ENCODE measurements around the gene MEPCE. TPM values are rescaled to one million over a fixed set of nuclear protein-coding genes. Genes with fewer than 3 reads are reported as not detected.

MEPCE gene
- total and polyA plus RNA-seq, 4 donors, result 18.5 to 41.8 (median 39.0) TPM

DNA sequence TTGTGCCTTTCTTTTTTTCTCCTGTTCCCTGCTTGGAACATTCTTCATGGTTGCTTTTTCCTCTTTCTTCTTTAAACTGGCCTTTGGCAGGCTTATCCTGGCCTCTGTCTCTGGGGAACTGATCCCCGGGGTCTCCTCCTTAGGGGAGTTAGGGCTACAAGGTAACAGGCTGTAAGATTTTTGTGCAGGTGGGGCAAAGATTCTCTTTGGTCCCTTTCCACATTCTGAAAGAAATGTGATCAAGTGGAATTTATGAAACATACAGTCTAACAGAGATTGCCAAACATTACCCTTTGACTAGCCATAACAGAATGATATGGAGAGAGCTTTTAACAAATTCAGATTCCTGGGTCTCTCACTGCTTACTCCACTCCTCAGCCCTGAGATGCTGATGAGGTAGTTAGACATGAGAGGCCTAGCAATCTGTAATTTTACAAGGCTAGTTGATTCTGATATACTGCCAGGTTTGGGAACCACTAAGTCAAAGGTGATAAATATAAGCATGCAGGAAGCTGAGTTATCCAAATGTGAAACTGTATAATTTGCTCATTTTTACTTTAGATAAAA is 9.9 kb upstream of the MEPCE start:
- whole genome bisulfite sequencing (ENCODE audit: insufficient coverage), result no CpG with 5 or more reads among the region's 1 CpG
- no peaks in the 10 kb centered on the region for H3K9me3 ChIP-seq (ENCODE audit: control insufficient read depth, insufficient read depth, low read length)
- no peak overlapping the region for H3K27ac ChIP-seq (ENCODE audit: low read depth, low read length)
- no peak overlapping the region for H3K4me3 ChIP-seq (ENCODE audit: low read depth, low read length)
- H3K4me1 ChIP-seq (ENCODE audit: control insufficient read depth, insufficient read depth, low read length), result no peaks in the 10 kb centered on the region
- H3K36me3 ChIP-seq (ENCODE audit: control insufficient read depth, insufficient read depth, low read length), result no peaks in the 10 kb centered on the region
- DNase-seq (ENCODE audit: low read depth in 4 of 6, low spot score in 6 of 6), result no peak
- H3K27me3 ChIP-seq (ENCODE audit: control insufficient read depth, insufficient read depth, low read length), result no peaks in the 10 kb centered on the region

DNA sequence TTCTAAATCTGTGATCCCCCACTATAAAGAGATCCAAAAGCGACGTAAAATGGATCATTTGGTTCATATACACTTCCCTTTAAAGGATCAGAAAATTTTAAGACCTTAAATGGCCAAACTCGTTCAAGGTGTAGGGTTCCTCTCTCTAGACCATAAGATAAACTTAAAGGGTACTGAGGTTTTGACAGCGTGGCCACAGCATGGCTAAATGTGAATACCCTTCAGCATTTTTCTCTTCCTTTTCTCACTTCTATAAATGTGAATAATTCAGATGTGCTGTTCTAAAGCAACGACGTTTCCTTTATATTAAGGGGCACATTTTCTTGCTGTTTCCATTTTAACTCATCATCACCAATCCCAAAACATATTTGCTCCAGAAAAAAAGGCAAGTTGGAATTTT is 6.3 kb upstream of the MEPCE start:
- Histone ChIP-seq H3K27me3 (ENCODE audit: control insufficient read depth, insufficient read depth, low read length) (no peaks in the 10 kb centered on the region), H3K4me1 (ENCODE audit: control insufficient read depth, insufficient read depth, low read length) (peaks cover 8% of the 10 kb centered on the region), H3K9me3 (ENCODE audit: control insufficient read depth, insufficient read depth, low read length) (no peaks in the 10 kb centered on the region), H3K27ac (ENCODE audit: low read depth, low read length) (no peak overlapping the region), H3K4me3 (ENCODE audit: low read depth, low read length) (no peak overlapping the region), H3K36me3 (ENCODE audit: control insufficient read depth, insufficient read depth, low read length) (no peaks in the 10 kb centered on the region)
- no CpG with 5 or more reads among the region's 6 CpGs for WGBS (ENCODE audit: insufficient coverage)
- no peak for DNase-seq (ENCODE audit: low read depth in 4 of 6, low spot score in 6 of 6)

DNA sequence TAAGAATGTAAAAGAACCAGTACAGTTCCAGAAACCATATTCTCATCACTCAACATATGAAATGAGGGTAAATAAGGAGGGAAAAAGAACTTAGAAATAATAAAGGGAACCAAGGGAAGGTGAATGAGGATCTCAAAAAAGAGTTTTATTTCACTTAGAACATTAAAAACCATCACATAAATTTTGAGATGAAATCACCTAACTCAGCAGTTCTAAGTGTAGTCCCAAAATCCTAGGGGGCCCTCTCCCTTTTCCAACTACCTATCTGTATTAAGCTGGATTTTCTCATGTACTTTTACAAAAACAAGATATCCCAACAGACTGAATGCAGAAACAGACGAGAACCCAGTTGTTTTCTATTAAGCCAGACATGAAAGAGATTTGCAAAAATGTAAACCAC is 4.3 kb upstream of the MEPCE start:
- H3K27me3 ChIP-seq (ENCODE audit: control insufficient read depth, insufficient read depth, low read length), result no peaks in the 10 kb centered on the region
- no CpG with 5 or more reads among the region's 1 CpG for WGBS (ENCODE audit: insufficient coverage)
- DNase-seq (ENCODE audit: low read depth in 4 of 6, low spot score in 6 of 6), result no peak
- no peaks in the 10 kb centered on the region for H3K36me3 ChIP-seq (ENCODE audit: control insufficient read depth, insufficient read depth, low read length)
- H3K4me3 ChIP-seq (ENCODE audit: low read depth, low read length), result no peak overlapping the region
- H3K9me3 ChIP-seq (ENCODE audit: control insufficient read depth, insufficient read depth, low read length), result no peaks in the 10 kb centered on the region
- H3K27ac ChIP-seq (ENCODE audit: low read depth, low read length), result no peak overlapping the region
- H3K4me1 ChIP-seq (ENCODE audit: control insufficient read depth, insufficient read depth, low read length), result peaks cover 11% of the 10 kb centered on the region

DNA sequence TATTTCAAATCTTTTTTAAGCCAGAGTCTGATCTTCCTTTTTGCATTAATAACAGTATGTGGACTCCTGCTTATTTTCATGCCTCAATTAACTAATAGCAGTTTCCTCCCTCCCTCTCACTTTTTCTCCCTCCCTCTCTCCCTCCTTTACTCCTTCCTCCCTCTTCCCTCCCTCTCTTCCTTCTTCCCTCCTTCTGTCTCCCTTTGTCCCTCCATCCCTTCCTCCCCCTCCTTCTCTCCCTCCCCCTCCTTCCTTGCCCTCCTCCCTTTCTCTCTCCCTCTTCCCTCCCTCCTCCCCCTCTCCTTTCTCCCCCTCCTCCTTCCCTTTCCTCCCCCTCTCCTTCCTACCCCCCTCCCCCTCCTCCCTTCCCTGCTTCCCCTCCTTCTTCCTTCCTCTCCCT is 3.1 kb upstream of the MEPCE start:
- no peak overlapping the region for H3K4me3 ChIP-seq (ENCODE audit: low read depth, low read length)
- H3K4me1 ChIP-seq (ENCODE audit: control insufficient read depth, insufficient read depth, low read length), result peaks cover 23% of the 10 kb centered on the region
- DNase-seq (ENCODE audit: low read depth in 4 of 6, low spot score in 6 of 6), result no peak
- no peak overlapping the region for H3K27ac ChIP-seq (ENCODE audit: low read depth, low read length)
- H3K36me3 ChIP-seq (ENCODE audit: control insufficient read depth, insufficient read depth, low read length), result peaks cover 9% of the 10 kb centered on the region
- no peaks in the 10 kb centered on the region for H3K27me3 ChIP-seq (ENCODE audit: control insufficient read depth, insufficient read depth, low read length)
- H3K9me3 ChIP-seq (ENCODE audit: control insufficient read depth, insufficient read depth, low read length), result no peaks in the 10 kb centered on the region

DNA sequence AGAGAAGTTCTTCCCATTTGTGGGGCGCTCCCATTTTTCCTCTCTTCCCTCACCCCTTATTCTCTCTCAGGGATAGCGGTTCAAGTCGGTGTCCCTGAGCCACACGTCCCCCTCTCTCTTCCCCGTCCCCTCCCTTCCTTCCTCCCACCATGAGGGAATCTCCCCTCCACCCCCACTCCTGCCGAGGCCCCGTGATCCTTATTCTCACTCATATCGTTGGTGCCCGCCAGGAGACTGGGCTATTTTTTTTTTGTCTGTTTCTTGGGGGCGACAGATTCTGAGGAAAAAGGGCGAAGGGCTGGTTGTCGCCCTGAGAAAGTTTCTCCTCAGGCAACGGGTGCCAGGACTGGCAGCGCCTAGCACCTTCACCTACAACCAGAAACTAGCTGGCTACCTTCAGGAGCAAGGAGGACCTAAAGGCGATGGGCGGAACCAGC is 1.9 kb upstream of the MEPCE start:
- 38% methylated on average over 12 of the region's 16 CpGs for whole genome bisulfite sequencing (ENCODE audit: insufficient coverage)
- peaks cover 36% of the 10 kb centered on the region for H3K4me1 ChIP-seq (ENCODE audit: control insufficient read depth, insufficient read depth, low read length)
- peak overlapping the region; percentile 87 for H3K4me3 ChIP-seq (ENCODE audit: low read depth, low read length)
- H3K9me3 ChIP-seq (ENCODE audit: control insufficient read depth, insufficient read depth, low read length), result no peaks in the 10 kb centered on the region
- DNase-seq (ENCODE audit: low read depth in 4 of 6, low spot score in 6 of 6), result no peak
- H3K36me3 ChIP-seq (ENCODE audit: control insufficient read depth, insufficient read depth, low read length), result peaks cover 14% of the 10 kb centered on the region
- peak overlapping the region; percentile 100 for H3K27ac ChIP-seq (ENCODE audit: low read depth, low read length)
- no peaks in the 10 kb centered on the region for H3K27me3 ChIP-seq (ENCODE audit: control insufficient read depth, insufficient read depth, low read length)

DNA sequence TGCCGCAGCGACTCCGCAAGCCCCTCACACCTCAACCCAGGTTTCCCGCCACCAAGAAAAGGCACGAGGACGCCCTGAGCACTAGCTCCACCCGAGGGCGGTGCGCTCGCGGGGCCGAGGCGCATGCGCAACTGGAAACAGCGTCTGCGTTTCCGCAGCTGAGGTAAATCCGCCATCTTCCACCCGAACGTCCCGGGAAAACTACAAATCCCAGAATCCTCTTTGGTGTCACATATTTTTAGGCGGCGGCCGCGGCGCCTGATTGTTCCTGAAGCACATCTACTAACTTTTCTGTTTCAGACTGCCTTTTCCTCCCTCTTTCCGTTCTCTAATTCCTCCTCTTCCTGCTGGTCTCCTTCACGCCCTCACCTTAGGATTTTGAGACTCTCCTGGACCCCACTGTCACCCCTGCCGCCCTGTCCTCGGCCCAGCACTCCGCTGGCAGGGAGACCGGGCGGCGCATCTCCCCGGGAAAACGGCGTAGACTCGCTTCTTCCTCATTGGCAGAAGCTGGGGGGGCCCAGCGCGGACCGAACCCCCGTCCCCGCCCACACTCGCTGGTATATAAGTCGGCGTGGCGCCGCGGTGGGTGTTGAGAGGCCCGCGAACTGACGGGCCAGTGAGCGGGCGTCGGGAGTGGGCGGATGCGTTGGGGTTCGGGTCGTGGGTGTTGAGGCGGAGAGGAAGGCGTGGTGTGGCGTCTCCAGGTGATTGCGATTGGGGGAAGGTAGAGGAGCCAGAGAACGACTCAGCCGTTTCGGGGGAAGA is 1.2 kb upstream of the MEPCE start, which contains the start of gene ZCWPW1:
Gene ZCWPW1, minus strand, starts transcription at position 505 of the 768 bp plus-strand sequence. CDS start 8,054 bp downstream, outside the sequence.
- under 1% methylated on average over 64 of the region's 66 CpGs for WGBS (ENCODE audit: insufficient coverage)
- peak within 1 kb of the TSS; percentile 87 for H3K4me3 ChIP-seq (ENCODE audit: low read depth, low read length)
- peaks cover 41% of the 10 kb centered on the region for H3K4me1 ChIP-seq (ENCODE audit: control insufficient read depth, insufficient read depth, low read length)
- H3K9me3 ChIP-seq (ENCODE audit: control insufficient read depth, insufficient read depth, low read length), result no peaks in the 10 kb centered on the region
- no peaks in the 10 kb centered on the region for H3K27me3 ChIP-seq (ENCODE audit: control insufficient read depth, insufficient read depth, low read length)
- peak within 1 kb of the TSS; percentile 100 for H3K27ac ChIP-seq (ENCODE audit: low read depth, low read length)
- H3K36me3 ChIP-seq (ENCODE audit: control insufficient read depth, insufficient read depth, low read length), result peaks cover 20% of the 10 kb centered on the region
- DNase-seq (ENCODE audit: low read depth in 4 of 6, low spot score in 6 of 6), result peak; percentile 94 to 99 (median 96)

DNA sequence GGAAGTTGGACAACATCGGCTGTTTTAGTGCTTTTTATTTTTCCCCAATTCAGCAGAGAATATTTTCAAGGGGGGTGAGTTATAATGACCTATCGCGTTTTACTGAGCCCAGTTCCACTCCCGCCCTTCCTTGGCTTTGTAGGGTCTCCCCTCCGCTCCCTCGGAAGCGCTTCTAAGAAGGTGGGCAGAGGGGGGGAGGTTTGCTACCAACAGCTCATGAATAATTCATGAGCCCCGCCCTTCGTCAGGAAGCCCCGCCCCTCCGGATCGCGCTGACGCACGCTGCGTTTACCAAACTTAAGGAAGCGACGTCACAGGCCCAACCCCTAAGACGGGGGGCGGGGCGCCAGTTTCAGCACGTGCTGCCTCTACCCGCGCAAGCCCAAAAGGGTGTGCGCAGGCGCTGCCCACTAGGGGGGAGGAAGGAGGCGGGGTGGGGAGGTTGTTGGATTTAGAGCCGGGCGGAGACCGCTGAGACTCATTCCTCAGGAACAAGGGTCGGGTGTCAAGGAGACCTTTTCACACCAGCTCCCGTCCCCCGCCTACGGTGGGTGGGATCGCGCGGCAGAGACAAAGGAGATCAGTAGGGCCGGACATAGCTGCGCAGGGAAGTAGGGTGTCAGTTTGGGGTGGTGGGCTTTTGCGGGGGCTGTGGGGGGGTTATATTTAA is 529 bp upstream of the MEPCE start:
- peaks cover 41% of the 10 kb centered on the region for H3K4me1 ChIP-seq (ENCODE audit: control insufficient read depth, insufficient read depth, low read length)
- under 1% methylated on average over 23 of the region's 40 CpGs for WGBS (ENCODE audit: insufficient coverage)
- peak overlapping the region; percentile 87 for H3K4me3 ChIP-seq (ENCODE audit: low read depth, low read length)
- H3K27ac ChIP-seq (ENCODE audit: low read depth, low read length), result peak overlapping the region; percentile 100
- H3K36me3 ChIP-seq (ENCODE audit: control insufficient read depth, insufficient read depth, low read length), result peaks cover 27% of the 10 kb centered on the region
- H3K9me3 ChIP-seq (ENCODE audit: control insufficient read depth, insufficient read depth, low read length), result no peaks in the 10 kb centered on the region
- no peaks in the 10 kb centered on the region for H3K27me3 ChIP-seq (ENCODE audit: control insufficient read depth, insufficient read depth, low read length)
- DNase-seq (ENCODE audit: low read depth in 4 of 6, low spot score in 6 of 6), result peak; percentile 98 to 100 (median 100)

DNA sequence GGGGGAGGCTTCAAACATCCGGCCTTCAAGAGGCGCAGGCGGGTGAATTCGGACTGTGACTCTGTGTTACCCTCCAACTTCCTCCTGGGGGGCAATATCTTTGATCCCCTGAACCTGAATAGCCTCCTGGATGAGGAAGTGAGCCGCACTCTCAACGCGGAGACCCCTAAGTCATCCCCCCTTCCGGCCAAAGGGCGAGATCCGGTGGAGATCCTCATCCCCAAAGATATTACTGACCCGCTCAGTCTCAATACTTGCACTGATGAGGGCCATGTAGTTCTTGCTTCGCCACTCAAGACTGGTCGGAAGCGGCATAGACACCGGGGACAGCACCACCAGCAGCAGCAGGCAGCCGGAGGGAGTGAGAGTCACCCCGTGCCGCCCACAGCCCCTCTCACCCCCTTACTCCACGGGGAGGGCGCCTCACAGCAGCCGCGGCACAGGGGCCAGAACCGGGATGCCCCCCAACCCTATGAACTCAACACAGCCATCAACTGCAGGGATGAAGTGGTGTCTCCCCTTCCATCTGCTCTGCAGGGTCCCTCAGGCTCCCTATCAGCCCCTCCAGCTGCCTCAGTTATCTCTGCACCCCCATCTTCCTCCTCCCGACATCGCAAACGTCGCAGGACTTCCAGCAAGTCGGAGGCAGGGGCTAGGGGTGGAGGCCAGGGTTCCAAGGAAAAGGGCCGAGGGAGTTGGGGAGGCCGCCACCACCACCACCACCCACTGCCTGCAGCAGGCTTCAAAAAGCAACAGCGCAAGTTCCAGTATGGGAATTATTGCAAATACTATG is 1.1 kb downstream of the MEPCE start:
- Histone ChIP-seq H3K9me3 (ENCODE audit: control insufficient read depth, insufficient read depth, low read length) (no peaks in the 10 kb centered on the region), H3K36me3 (ENCODE audit: control insufficient read depth, insufficient read depth, low read length) (peaks cover 43% of the 10 kb centered on the region), H3K4me3 (ENCODE audit: low read depth, low read length) (peak overlapping the region; percentile 87), H3K27ac (ENCODE audit: low read depth, low read length) (peak overlapping the region; percentile 100), H3K27me3 (ENCODE audit: control insufficient read depth, insufficient read depth, low read length) (no peaks in the 10 kb centered on the region), H3K4me1 (ENCODE audit: control insufficient read depth, insufficient read depth, low read length) (peaks cover 53% of the 10 kb centered on the region)
- no peak for DNase-seq (ENCODE audit: low read depth in 4 of 6, low spot score in 6 of 6)
- WGBS (ENCODE audit: insufficient coverage), result 16% methylated on average over 24 of the region's 31 CpGs

DNA sequence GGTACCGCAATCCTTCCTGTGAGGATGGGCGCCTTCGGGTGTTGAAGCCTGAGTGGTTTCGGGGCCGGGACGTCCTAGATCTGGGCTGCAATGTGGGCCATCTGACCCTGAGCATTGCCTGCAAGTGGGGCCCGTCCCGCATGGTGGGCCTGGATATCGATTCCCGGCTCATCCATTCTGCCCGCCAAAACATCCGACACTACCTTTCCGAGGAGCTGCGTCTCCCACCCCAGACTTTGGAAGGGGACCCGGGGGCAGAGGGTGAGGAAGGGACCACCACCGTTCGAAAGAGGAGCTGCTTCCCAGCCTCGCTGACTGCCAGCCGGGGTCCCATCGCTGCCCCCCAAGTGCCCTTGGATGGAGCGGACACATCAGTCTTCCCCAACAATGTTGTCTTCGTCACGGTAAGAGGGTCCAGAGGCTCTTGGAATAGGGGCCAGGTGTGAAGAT is 1.7 kb downstream of the MEPCE start:
- Histone ChIP-seq H3K36me3 (ENCODE audit: control insufficient read depth, insufficient read depth, low read length) (peaks cover 45% of the 10 kb centered on the region), H3K27ac (ENCODE audit: low read depth, low read length) (no peak overlapping the region), H3K4me1 (ENCODE audit: control insufficient read depth, insufficient read depth, low read length) (peaks cover 53% of the 10 kb centered on the region), H3K4me3 (ENCODE audit: low read depth, low read length) (no peak overlapping the region), H3K27me3 (ENCODE audit: control insufficient read depth, insufficient read depth, low read length) (no peaks in the 10 kb centered on the region), H3K9me3 (ENCODE audit: control insufficient read depth, insufficient read depth, low read length) (no peaks in the 10 kb centered on the region)
- no peak for DNase-seq (ENCODE audit: low read depth in 4 of 6, low spot score in 6 of 6)
- 87% methylated on average over 19 of the region's 23 CpGs for WGBS (ENCODE audit: insufficient coverage)
